GM18498 (cell line): ENCODE results near the gene BRCA1.

Source experiments
- ATAC-seq: cut with Tn5 transposase; IDR thresholded peaks from one replicate; pipeline ENCODE4 v1.9.1; 2021; ENCODE audit warnings: mild to moderate bottlenecking, moderate library complexity; ENCODE audit not compliant: unreplicated experiment

BRCA1 gene

GRCh38 chr17:43025766-43026537 lies 99.2 kb downstream of the BRCA1 start:
- ATAC-seq, result no peak

- no peak for ATAC-seq
Observed at GRCh38 chr17:43025290-43025657, 99.9 kb downstream of the BRCA1 start.

GRCh38 chr17:43024407-43025289 lies 100.5 kb downstream of the BRCA1 start, which contains the start of gene RND2:
RND2 (plus strand) TSS chr17:43025231; CDS start chr17:43025348, 117 bp downstream.
- peak; percentile 49 for ATAC-seq

GRCh38 chr17:43021741-43022512 lies 103.2 kb downstream of the BRCA1 start, which contains the start of gene VAT1:
VAT1 (minus strand) TSS chr17:43022385; CDS start chr17:43022322, 63 bp downstream.
- ATAC-seq, result peak; percentile 50

GRCh38 chr17:43020789-43021740 lies 104.1 kb downstream of the BRCA1 start:
- no peak for ATAC-seq

GRCh38 chr17:43020030-43020621 lies 105.0 kb downstream of the BRCA1 start:
- ATAC-seq, result no peak

- no peak for ATAC-seq
Observed at GRCh38 chr17:43019418-43019817, 105.7 kb downstream of the BRCA1 start.

- ATAC-seq, result no peak
Observed at GRCh38 chr17:43018932-43019331, 106.2 kb downstream of the BRCA1 start.

- no peak for ATAC-seq
Observed at GRCh38 chr17:43018008-43018853, 106.9 kb downstream of the BRCA1 start.

GRCh38 chr17:43016216-43016615 lies 108.9 kb downstream of the BRCA1 start:
- ATAC-seq, result no peak

- no peak for ATAC-seq
Observed at GRCh38 chr17:43015579-43015978, 109.6 kb downstream of the BRCA1 start.

- no peak for ATAC-seq
Observed at GRCh38 chr17:43014649-43015542, 110.3 kb downstream of the BRCA1 start.

- no peak for ATAC-seq
Observed at GRCh38 chr17:43014020-43014648, 111.0 kb downstream of the BRCA1 start.

- ATAC-seq, result no peak
Observed at GRCh38 chr17:43013296-43013695, 111.9 kb downstream of the BRCA1 start.

- no peak for ATAC-seq
Observed at GRCh38 chr17:43011728-43012472, 113.3 kb downstream of the BRCA1 start.

- ATAC-seq, result no peak
Observed at GRCh38 chr17:43010667-43011308, 114.4 kb downstream of the BRCA1 start.
